CD14-positive monocyte (primary cell): ENCODE measurements around the gene TRIM40. TPM values are rescaled to one million over a fixed set of nuclear protein-coding genes. Genes with fewer than 3 reads are reported as not detected.
A peak's percentile ranks its signal among the peaks of the same experiment; 100 is the strongest.

Source experiments
- DNase-seq, 3 donors: peaks; one replicate each; pipeline ENCODE4 v3.0.0-alpha.2; 2011 to 2022
- H2AFZ ChIP-seq: 2 replicates; pipeline ENCODE4 v1.6.0; 2012; ENCODE audit warnings: mild to moderate bottlenecking, low read depth, low read length, inconsistent platforms; ENCODE audit not compliant: insufficient read depth, poor library complexity, severe bottlenecking
- H3K27ac ChIP-seq, 2 donors: 1 replicate in 1 of 2; 2 replicates in 1 of 2; pipeline ENCODE4 v1.5.1; 2012 to 2013; ENCODE audit warnings: low read length in 2 of 2, control low read depth in 1 of 2, inconsistent platforms in 1 of 2, low read depth in 1 of 2, mild to moderate bottlenecking in 1 of 2
- H3K27me3 ChIP-seq, 2 donors: one replicate each; pipeline versions ENCODE4 v1.6.0 to v1.6.1; 2011 to 2013; ENCODE audit warnings: low read length in 2 of 2; ENCODE audit not compliant: control insufficient read depth in 2 of 2, insufficient read depth in 2 of 2
- H3K36me3 ChIP-seq, 2 donors: replicated peaks in 1 of 2; 1 replicate in 1 of 2; 2 replicates in 1 of 2; pipeline versions ENCODE4 v1.5.1 to v1.6.1; 2012 to 2013; ENCODE audit warnings: low read length in 2 of 2, control low read depth in 1 of 2, inconsistent platforms in 1 of 2, mild to moderate bottlenecking in 1 of 2; ENCODE audit not compliant: insufficient read depth in 2 of 2, control insufficient read depth in 1 of 2
- H3K4me1 ChIP-seq, 2 donors: 1 replicate in 1 of 2; 2 replicates in 1 of 2; pipeline versions ENCODE4 v1.5.1 to v1.6.1; 2012 to 2013; ENCODE audit warnings: low read length in 2 of 2, control low read depth in 1 of 2, inconsistent platforms in 1 of 2, mild to moderate bottlenecking in 1 of 2, moderate library complexity in 1 of 2; ENCODE audit not compliant: insufficient read depth in 2 of 2, control insufficient read depth in 1 of 2
- H3K4me2 ChIP-seq: replicated peaks from 2 replicates; pipeline ENCODE3; 2012; ENCODE audit warnings: low read length, moderate library complexity, mild to moderate bottlenecking; ENCODE audit not compliant: poor library complexity, severe bottlenecking; ENCODE audit errors: extremely low read depth
- H3K4me3 ChIP-seq, 3 experiments: fragments of 200-600 bp in 1 of 3; sonication (generic) in 1 of 3; replicated peaks in 1 of 3; 1 replicate in 2 of 3; 2 replicates in 1 of 3; pipeline ENCODE4 v1.5.1; 2011 to 2013; ENCODE audit warnings: low read length in 3 of 3, mild to moderate bottlenecking in 3 of 3, control low read depth in 2 of 3, low read depth in 2 of 3, inconsistent platforms in 1 of 3, moderate library complexity in 1 of 3
- H3K79me2 ChIP-seq: 2 replicates; pipeline ENCODE4 v1.6.0; 2012; ENCODE audit warnings: mild to moderate bottlenecking, control low read depth, inconsistent platforms, low read length, moderate library complexity; ENCODE audit not compliant: insufficient read depth
- H3K9ac ChIP-seq: 2 replicates; pipeline ENCODE4 v1.6.0; 2017; ENCODE audit warnings: low read length, mild to moderate bottlenecking; ENCODE audit not compliant: insufficient read depth, poor library complexity, severe bottlenecking
- H3K9me3 ChIP-seq, 2 donors: replicated peaks in 1 of 2; 1 replicate in 1 of 2; 2 replicates in 1 of 2; pipeline versions ENCODE4 v1.5.1 to v1.6.1; 2012 to 2013; ENCODE audit warnings: low read length in 2 of 2, control low read depth in 1 of 2; ENCODE audit not compliant: control insufficient read depth in 1 of 2, insufficient read depth in 1 of 2
- H4K20me1 ChIP-seq: 2 replicates; pipeline ENCODE4 v1.6.0; 2012; ENCODE audit warnings: mild to moderate bottlenecking, low read length, control low read depth, moderate library complexity; ENCODE audit not compliant: insufficient read depth
- H3K27ac Mint-ChIP-seq, 7 donors: one replicate each; pipeline ENCODE4 v1.8.0; 2020; ENCODE audit warnings: mild to moderate bottlenecking in 7 of 7, mixed read lengths in 7 of 7, moderate library complexity in 6 of 7, inconsistent platforms in 2 of 7
- H3K27me3 Mint-ChIP-seq, 3 donors: one replicate each; pipeline ENCODE4 v1.8.0; 2021 to 2022; ENCODE audit warnings: low read depth in 3 of 3, mild to moderate bottlenecking in 3 of 3, mixed read lengths in 3 of 3, moderate library complexity in 3 of 3, inconsistent platforms in 1 of 3
- H3K36me3 Mint-ChIP-seq, 2 donors: one replicate each; pipeline ENCODE4 v1.8.0; 2020; ENCODE audit warnings: mixed read lengths in 2 of 2, inconsistent platforms in 1 of 2, mild to moderate bottlenecking in 1 of 2
- H3K4me1 Mint-ChIP-seq: one replicate; pipeline ENCODE4 v1.8.0; 2020; ENCODE audit warnings: mild to moderate bottlenecking, mixed read lengths
- H3K4me3 Mint-ChIP-seq, 2 donors: one replicate each; pipeline ENCODE4 v1.8.0; 2020; ENCODE audit warnings: mild to moderate bottlenecking in 2 of 2, mixed read lengths in 2 of 2, moderate library complexity in 1 of 2
- H3K9me3 Mint-ChIP-seq, 7 donors: one replicate each; pipeline ENCODE4 v1.8.0; 2020 to 2022; ENCODE audit warnings: mixed read lengths in 7 of 7, mild to moderate bottlenecking in 6 of 7, moderate library complexity in 6 of 7, inconsistent platforms in 2 of 7
- CTCF ChIP-seq: fragments of 200-600 bp; IDR thresholded peaks from one replicate; pipeline ENCODE4 v1.8.0; 2022; ENCODE audit warnings: antibody characterized with exemption, mild to moderate bottlenecking
- WGBS: methylation state at CpG from one replicate; pipeline ENCODE4 v1.1.5; 2013; ENCODE audit warnings: missing lambda C conversion rate; ENCODE audit not compliant: insufficient coverage; 5-methylcytosine and 5-hydroxymethylcytosine counted together
- intact Hi-C, 2 donors: fragments of 100-400 bp; cut with micrococcal nuclease; formaldehyde crosslinking; loops; one replicate each; pipeline versions ENCODE4 v1.15.0 to v1.15.1; 2023
- polyA plus RNA-seq, 3 donors: library from polyadenylated mRNA; depleted of rRNA in 1 of 3; unstranded in 2 of 3; stranded (reverse) in 1 of 3; fragments of 300-500 nt in 2 of 3; fragments of >200 nt in 1 of 3; fragmentation: Illumina TruSeq in 2 of 3; gene quantifications; 1 replicate in 2 of 3; 2 replicates in 1 of 3; pipeline ENCODE4 v1.2.3, GENCODE V29; 2012 to 2021

The TRIM40 gene
- polyA plus RNA-seq, 3 donors = not detected

- Mint-ChIP-seq H3K27me3 (peaks cover 0 to 8% (median 5%) of the 10 kb centered on the region in 3 donors), H3K36me3 (no peaks in the 10 kb centered on the region), H3K4me3 (no peak overlapping the region), H3K27ac (peak overlapping the region in 1 of 7 donors; percentile 1), H3K9me3 (no peaks in the 10 kb centered on the region), H3K4me1 (peaks cover 17% of the 10 kb centered on the region)
- intact Hi-C loops = no loop called here
- H3K79me2 ChIP-seq = no peaks in the 10 kb centered on the region
- H3K4me1 ChIP-seq = peaks cover 23 to 24% of the 10 kb centered on the region in 2 donors
- no peak overlapping the region for H3K9ac ChIP-seq
- H4K20me1 ChIP-seq = no peaks in the 10 kb centered on the region
- no peaks in the 10 kb centered on the region for H3K36me3 ChIP-seq
- no peaks in the 10 kb centered on the region for H3K27me3 ChIP-seq
- no peak overlapping the region for H3K4me3 ChIP-seq
- H2AFZ ChIP-seq = no peak overlapping the region
- 87% methylated on average over 2 of the region's 3 CpGs for WGBS
- H3K27ac ChIP-seq = no peak overlapping the region
- no peaks in the 10 kb centered on the region for H3K9me3 ChIP-seq
- no peak for DNase-seq
- no peak overlapping the region for H3K4me2 ChIP-seq
- TF ChIP-seq CTCF = no peak
Observed at GRCh38 chr6:30158475-30159040, 22.6 kb downstream of the TRIM40 start.

GRCh38 chr6:30160008-30160784, 24.3 kb downstream of the TRIM40 start:
- peaks cover 17% of the 10 kb centered on the region for H3K4me1 Mint-ChIP-seq
- H3K4me3 ChIP-seq = no peak overlapping the region
- H3K9ac ChIP-seq = no peak overlapping the region
- no peaks in the 10 kb centered on the region for H3K79me2 ChIP-seq
- 94% methylated on average over 15 of the region's 17 CpGs for WGBS
- H3K27me3 Mint-ChIP-seq = peaks cover 2 to 9% (median 5%) of the 10 kb centered on the region in 3 donors
- H3K36me3 ChIP-seq = no peaks in the 10 kb centered on the region
- intact Hi-C loops = no loop called here
- H2AFZ ChIP-seq = no peak overlapping the region
- H3K36me3 Mint-ChIP-seq = no peaks in the 10 kb centered on the region
- no peak overlapping the region for H3K4me2 ChIP-seq
- no peaks in the 10 kb centered on the region for H3K9me3 ChIP-seq
- no peak overlapping the region for H3K4me3 Mint-ChIP-seq
- peaks cover 20 to 21% of the 10 kb centered on the region in 2 donors for H3K4me1 ChIP-seq
- no peaks in the 10 kb centered on the region for H3K27me3 ChIP-seq
- H4K20me1 ChIP-seq = no peaks in the 10 kb centered on the region
- H3K27ac ChIP-seq = no peak overlapping the region
- no peak for DNase-seq
- H3K27ac Mint-ChIP-seq = no peak overlapping the region
- H3K9me3 Mint-ChIP-seq = no peaks in the 10 kb centered on the region
- TF ChIP-seq CTCF = no peak
